RWPE2 (cell line): ENCODE measurements around the gene CHD9.

Experiments
- ATAC-seq: fragments of 200-7000 bp; cut with Tn5 transposase; 3 replicates; pipeline ENCODE4 v1.9.1; 2021; ENCODE audit warnings: low read depth
- DNase-seq: peaks from one replicate; pipeline ENCODE4 v3.0.0-alpha.2; 2020; ENCODE audit warnings: low spot score
- H3K27ac ChIP-seq: fragments of 450-650 bp; 2 replicates; pipeline ENCODE4 v1.5.1; 2017; ENCODE audit warnings: mild to moderate bottlenecking; ENCODE audit not compliant: poor library complexity, severe bottlenecking
- H3K27me3 ChIP-seq: fragments of 250-450 bp; sonication (Bioruptor Pico); 2 replicates; pipeline ENCODE4 v1.5.1; 2021; ENCODE audit warnings: mild to moderate bottlenecking, moderate library complexity; ENCODE audit not compliant: insufficient read depth, poor library complexity, severe bottlenecking
- H3K36me3 ChIP-seq: fragments of 250-450 bp; sonication (Bioruptor Pico); 2 replicates; pipeline ENCODE4 v1.5.1; 2020; ENCODE audit warnings: low read depth, mild to moderate bottlenecking, moderate library complexity
- H3K4me1 ChIP-seq: fragments of 250-450 bp; sonication (Bioruptor Pico); 2 replicates; pipeline ENCODE4 v1.5.1; 2021; ENCODE audit warnings: mild to moderate bottlenecking, moderate library complexity; ENCODE audit not compliant: insufficient read depth, poor library complexity, severe bottlenecking
- H3K4me3 ChIP-seq: fragments of 250-450 bp; sonication (Bioruptor Pico); 2 replicates; pipeline ENCODE4 v1.5.1; 2021; ENCODE audit warnings: mild to moderate bottlenecking, moderate library complexity; ENCODE audit not compliant: severe bottlenecking
- H3K9me3 ChIP-seq: fragments of 250-450 bp; sonication (Bioruptor Pico); 2 replicates; pipeline ENCODE4 v1.5.1; 2021; ENCODE audit warnings: mild to moderate bottlenecking, moderate library complexity; ENCODE audit not compliant: severe bottlenecking
- TF ChIP-seq, protein P1 (sequence below): fragments of 450-650 bp; IDR thresholded peaks from one replicate; pipeline ENCODE4 v1.5.1; 2017; ENCODE audit warnings: mild to moderate bottlenecking, moderate library complexity; ENCODE audit not compliant: poor library complexity, severe bottlenecking

CHD9 gene

GRCh38 chr16:53372992-53373871 lies 318.4 kb downstream of the CHD9 start:
- Histone ChIP-seq H3K4me3 (peak overlapping the region; percentile 32), H3K4me1 (peaks cover 2% of the 10 kb centered on the region), H3K27ac (no peak overlapping the region), H3K27me3 (peaks cover 12% of the 10 kb centered on the region), H3K36me3 (no peaks in the 10 kb centered on the region), H3K9me3 (no peaks in the 10 kb centered on the region)
- ATAC-seq (peak; percentile 96), DNase-seq (no peak)
- TF ChIP-seq, protein P1, sequence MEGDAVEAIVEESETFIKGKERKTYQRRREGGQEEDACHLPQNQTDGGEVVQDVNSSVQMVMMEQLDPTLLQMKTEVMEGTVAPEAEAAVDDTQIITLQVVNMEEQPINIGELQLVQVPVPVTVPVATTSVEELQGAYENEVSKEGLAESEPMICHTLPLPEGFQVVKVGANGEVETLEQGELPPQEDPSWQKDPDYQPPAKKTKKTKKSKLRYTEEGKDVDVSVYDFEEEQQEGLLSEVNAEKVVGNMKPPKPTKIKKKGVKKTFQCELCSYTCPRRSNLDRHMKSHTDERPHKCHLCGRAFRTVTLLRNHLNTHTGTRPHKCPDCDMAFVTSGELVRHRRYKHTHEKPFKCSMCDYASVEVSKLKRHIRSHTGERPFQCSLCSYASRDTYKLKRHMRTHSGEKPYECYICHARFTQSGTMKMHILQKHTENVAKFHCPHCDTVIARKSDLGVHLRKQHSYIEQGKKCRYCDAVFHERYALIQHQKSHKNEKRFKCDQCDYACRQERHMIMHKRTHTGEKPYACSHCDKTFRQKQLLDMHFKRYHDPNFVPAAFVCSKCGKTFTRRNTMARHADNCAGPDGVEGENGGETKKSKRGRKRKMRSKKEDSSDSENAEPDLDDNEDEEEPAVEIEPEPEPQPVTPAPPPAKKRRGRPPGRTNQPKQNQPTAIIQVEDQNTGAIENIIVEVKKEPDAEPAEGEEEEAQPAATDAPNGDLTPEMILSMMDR: no peak

DNA sequence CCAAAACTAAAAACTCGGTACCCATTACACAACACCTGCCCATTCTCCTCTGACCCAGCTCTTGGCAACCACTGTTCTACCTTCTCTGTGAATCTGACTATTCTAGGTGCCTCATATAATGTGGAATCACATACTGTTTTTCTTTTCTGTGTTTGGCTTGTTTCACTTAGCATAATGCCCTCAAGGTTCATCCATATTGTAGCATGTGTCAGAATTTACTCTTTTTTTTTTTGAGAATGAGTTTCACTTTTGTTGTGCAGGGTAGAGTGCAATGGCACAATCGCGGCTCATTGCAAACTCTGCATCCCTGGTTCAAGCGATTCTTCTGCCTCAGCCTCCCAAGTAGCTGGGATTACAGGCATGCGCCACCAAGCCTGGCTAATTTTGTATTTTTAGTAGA lies 320.0 kb downstream of the CHD9 start:
- Histone ChIP-seq H3K4me3 (no peak overlapping the region), H3K9me3 (no peaks in the 10 kb centered on the region), H3K27me3 (peaks cover 12% of the 10 kb centered on the region), H3K4me1 (peaks cover 2% of the 10 kb centered on the region), H3K36me3 (no peaks in the 10 kb centered on the region), H3K27ac (no peak overlapping the region)
- ATAC-seq (no peak), DNase-seq (no peak)
- TF ChIP-seq, protein P1: no peak

- DNase-seq (no peak), ATAC-seq (no peak)
- TF ChIP-seq, protein P1: no peak
- no peaks in the 10 kb centered on the region for H3K27me3 ChIP-seq
- no peak overlapping the region for H3K27ac ChIP-seq
- H3K4me3 ChIP-seq: no peak overlapping the region
- peaks cover 2% of the 10 kb centered on the region for H3K4me1 ChIP-seq
- no peaks in the 10 kb centered on the region for H3K36me3 ChIP-seq
- no peaks in the 10 kb centered on the region for H3K9me3 ChIP-seq
Observed at GRCh38 chr16:53378138-53378537, 323.3 kb downstream of the CHD9 start.
